Measurements from ENCODE around the gene RAB5IF.
"Not testable (repeated sequence)": the region's sequence is repeated elsewhere in the genome, so short reads cannot be mapped to it uniquely, and the experiment has no call there.

The RAB5IF gene

DNA sequence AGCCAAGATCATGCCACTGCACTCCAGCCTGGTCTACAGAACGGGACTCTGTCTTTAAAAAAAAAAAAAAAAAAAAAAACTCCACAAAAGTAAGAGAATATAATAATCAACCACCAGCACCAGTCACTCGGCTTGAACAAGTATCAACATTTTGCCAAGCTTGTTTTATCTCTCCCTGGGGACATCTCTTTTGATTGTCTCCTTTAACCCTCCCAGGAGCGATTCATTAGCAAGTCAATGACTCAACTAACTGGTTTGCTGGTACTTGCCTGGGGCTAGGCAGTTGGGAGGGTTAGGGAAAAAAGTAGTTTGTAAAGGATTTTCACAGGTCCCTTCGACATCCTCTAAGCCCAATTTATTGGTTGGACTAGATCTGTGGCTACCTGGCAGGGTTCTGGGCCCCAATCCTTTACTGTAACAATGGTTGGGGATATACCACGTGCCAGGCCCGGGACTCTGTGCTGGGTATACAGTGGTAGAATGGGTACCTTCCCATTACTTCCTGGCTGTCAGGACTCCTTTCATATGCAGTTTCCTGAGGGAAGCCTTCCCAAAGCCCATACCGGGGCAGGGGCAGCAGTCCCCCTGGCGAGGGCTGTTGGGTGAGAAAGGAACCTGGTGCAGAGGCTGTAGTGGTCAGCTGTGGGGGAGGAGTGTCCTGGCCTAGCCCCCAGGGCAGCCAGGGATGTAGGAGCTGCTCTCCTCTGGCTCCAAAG, 20.0 kb upstream of the RAB5IF start:
- no peak for DNase-seq (ENCODE audit: low read depth, low spot score)

DNA sequence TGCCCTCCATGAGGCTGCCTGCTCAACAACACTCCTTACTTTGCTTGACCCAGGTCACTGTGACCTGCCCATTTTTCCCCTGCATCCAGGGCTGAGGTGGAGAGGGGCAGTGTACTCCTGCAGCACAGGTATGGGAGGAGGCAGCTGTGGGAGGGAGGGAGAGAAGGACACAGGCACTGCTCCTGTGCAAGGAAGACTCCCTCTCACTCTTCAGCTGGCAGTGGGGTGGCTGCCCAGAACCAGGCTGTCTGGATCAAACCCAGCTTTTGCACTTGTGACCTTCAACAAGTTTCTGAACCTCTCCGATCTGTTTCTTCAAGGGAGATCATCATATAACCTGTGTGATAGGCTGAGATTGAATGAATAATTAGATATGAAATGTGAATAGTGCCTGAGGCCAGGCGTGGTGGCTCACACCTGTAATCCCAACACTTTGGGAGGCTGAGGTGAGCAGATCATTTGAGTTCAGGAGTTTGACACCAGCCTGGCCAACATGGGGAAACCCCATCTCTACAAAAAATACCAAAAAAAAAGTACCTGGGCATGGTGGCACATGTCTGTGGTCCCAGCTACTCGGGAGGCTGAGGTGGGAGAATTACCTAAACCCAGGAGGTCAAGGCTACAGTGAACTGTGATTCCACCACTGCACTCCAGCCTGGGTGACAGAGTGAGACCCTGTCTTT, 18.1 kb upstream of the RAB5IF start:
- no peak for DNase-seq (ENCODE audit: low read depth, low spot score)

DNA sequence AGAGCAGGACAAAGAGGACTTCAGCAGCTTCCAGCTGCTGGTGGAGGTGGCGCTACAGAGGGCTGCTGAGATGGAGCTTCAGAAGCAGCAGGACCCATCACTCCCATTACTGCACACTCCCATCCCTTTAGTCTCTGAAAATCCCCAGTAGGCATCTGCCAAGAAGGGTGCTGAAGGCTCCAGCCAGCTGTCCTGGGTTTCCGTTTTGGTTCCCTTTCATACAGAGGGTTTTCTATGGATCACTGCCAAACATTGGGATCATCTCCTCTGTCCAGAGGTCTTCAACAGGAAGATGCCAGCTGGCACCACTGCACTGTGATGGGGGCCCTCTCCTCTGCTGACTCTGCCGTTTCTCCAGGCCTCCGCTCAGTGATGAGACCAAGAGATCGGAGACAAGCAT, 14.3 kb upstream of the RAB5IF start:
- no peak for DNase-seq (ENCODE audit: low read depth, low spot score)

DNA sequence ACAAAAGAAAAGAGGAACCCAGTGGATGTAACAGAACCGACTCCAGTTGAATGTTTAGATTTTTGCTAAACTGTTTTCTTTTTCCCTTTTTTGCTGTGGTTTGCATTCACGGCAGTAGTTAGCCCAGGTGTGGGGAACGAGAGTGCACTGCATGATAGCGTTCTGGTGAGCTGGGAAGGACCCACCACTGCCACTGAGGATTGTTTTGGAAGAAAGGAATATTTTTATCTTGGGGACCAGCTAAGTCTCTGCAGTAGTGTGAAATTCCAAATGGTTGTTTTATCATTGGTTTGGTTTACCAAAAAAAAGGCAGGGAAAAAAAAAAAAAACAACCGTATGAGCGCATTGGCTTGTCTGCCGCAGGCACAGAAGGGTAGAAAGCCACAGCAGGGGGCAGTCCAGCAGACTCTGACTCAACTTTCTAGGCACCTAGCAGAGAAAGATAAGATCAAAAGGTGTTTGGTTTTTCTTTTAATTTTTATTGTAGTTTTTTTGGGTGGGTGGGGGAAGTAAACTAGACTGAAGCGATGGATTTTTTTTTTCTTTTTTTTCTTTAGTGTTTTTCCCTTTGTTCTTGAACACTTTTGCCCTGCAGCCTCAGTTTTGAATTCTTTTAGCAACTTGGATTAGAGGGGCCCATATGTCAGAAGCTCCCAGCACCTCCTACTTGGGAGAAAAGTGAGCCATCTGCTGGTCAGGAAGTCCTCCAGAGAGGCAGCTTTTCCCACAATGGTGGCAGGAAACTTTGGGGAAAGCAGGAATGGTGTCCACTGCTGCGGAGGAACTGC, 13.5 kb upstream of the RAB5IF start:
- no peak for DNase-seq (ENCODE audit: low read depth, low spot score)

DNA sequence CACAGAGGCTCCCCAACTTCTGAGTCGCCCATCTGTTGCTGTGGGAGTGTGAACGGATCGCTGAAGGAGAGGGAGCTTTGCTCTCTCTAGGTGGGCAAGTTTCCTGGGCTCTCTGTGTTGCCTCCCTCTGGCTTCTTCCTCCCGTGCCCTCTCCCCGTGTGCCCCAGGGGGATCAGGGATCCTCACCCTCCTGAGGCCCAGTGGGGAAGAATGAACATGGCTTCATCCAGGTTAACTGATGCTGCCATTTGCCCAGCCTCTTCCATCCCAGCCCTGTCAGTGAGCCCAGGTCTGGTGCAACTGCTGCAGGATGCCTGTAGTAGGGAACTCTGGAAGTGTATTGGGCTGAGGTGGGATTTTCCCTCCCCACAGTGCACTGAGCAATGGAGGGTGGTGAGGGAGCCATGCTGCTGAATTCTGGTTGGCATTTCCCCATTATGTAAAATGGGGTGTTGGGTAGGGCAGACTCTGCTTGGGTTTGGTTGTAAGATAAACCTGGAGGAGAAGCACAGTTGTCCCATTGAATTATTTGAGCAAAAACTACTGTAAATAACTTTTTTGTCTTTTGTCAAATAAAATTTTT, 12.1 kb upstream of the RAB5IF start:
- DNase-seq (ENCODE audit: low read depth, low spot score) = no peak

DNA sequence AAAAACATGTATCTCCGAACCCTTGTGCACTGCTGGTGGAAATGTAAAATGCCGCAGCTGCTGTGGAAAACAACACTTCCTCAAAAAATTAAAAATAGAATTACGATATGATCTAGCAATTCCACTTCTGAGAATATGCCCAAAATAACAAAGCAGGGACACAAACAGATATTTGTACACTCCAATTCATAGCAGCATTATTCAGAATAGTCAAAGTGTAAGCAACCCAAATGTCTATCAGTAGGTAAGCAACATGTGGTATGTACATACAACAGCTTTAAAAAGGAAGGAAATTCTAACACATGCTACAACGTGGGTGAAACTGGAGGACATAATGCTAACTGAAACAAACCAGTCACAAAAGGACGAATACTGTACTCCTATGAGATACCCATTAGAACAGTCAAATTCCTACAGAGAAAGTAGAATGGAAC, 5.7 kb upstream of the RAB5IF start:
- no peak for DNase-seq (ENCODE audit: low read depth, low spot score)

DNA sequence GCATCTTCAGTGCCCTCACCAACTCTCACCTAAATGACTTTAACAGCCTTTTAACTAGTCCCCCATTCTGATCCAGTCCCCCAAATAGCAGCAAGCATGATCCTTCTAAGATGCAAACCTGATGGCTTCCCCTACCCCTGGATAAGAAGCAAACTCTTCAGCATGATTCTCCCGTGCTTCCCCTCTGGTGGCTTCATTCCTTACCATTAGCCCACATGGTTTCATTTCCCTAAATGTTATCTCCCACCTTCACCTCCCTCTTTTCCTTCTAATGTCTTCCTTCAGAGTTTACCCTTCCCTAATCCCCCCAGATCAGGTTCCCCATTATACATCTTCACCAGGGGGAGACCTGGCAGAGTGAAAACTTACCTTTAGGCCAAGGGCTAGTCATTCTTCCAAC, 4.0 kb upstream of the RAB5IF start:
- no peak for DNase-seq (ENCODE audit: low read depth, low spot score)

DNA sequence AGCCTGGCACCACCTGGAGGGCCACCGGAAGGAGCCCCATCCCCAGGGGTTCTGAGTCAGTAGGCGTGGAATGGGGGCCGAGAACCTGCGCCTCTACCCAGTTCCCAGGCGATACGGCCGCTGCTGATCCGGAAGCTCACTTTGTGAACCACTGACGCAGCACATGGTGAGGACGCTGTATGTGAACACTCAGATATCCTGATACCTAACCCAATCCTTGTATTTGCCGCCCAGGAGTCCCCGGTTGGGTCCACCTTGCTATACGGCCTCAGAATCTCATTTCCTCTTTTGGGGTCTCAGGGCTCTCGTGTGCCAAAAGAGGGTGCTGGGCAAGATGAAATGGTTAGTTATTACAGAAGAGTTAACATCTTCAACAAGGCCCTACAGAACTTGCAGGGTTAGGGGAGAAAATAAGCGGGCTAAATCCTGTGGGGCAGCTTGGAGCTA, 604 bp upstream of the RAB5IF start:
- no peak for DNase-seq (ENCODE audit: low read depth, low spot score)

DNA sequence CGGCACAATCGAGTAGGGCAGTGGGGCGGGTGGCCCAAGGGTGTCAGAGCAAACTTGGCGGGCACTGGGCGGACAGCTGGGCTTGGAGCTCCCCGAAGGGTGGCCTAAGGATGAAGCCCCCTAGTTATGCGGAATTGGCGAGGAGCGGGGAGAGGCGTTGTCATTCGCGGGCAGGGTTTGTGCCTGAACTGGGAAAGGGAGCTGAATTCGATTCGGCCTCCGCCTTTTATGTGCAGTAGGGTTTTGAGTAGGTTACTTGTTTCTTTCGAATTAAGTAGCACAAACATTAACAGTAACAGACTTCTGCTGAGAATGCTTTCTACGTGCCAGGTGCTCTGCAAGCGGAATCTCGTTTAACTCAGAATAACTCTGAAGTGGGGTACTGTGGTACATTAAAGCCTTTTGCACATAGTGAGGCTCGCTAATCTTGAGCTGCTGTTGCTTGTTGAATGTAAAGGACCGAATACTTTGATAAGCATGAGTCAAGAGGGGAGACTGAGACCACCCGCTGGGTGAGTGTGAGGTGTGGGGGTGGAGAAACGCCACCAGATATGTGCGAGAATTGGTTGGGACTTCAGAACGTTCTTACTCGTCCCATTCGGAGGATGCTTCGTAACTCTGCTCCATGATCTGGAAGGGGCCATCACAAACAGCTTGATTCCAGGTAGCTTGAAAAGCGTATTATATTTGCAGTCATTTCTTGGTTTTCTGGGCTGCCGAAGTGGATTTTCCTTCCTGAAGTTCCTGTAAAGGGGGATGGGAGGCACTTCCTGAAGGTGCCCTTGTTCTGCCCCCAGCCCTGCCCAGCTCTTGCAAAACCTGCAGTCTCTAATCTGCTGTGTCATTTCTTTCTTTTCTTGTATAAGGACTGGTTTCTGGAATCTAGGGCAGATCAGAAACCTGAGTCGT, 833 bp downstream of the RAB5IF start:
- DNase-seq (ENCODE audit: low read depth, low spot score) = no peak

DNA sequence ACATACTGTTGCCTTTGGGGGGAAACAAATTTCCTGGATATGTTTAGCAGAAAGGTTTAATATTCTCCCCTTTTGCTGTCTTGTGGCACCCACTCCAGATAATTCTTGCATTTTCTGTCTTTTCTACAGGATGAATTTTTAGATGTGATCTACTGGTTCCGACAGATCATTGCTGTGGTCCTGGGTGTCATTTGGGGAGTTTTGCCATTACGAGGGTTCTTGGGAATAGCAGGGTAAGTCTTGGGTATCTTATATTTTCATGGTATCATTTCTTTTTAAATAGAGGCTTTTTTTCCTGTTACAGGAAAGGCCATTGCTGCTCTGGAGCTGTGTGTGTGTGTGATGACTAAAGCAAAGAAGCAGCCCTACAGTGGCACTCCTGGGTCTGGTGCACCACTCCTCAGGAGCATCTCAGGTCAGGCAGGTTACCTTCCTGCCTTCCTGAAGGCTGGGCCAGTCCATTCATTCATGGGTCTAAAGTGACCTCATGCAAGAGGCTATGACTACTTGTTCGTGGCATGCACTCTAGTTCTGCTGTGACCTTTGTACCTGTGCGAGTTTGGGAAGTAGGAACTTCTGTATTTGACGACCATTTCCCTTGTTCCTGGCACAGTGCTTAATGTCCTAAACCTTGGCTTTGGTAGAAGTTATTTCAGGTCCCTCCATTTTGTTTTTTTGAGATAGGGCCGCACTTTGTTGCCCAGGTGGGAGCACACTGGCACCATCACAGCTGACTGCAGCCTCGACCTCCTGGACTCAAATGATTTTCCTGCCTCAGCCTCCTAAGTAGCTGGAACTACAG, 2.2 kb downstream of the RAB5IF start:
- no peak for DNase-seq (ENCODE audit: low read depth, low spot score)

DNA sequence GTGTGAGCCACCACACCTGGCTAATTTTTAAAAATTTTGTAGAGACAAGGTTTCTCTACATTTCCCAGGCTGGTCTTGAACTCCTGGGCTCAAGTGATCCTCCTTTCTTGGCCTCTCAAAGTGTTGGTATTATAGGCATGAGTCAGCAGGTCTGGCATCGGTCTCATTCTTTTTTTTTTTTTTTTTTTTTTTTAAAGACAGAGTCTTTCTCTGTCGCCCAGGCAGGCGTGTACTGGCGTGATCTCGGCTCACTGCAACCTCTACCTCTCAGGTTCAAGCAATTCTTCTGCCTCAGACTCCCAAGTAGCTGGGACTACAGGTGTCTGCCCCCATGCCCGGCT, 2.8 kb downstream of the RAB5IF start:
- not testable (repeated sequence) for DNase-seq (ENCODE audit: low read depth, low spot score)

DNA sequence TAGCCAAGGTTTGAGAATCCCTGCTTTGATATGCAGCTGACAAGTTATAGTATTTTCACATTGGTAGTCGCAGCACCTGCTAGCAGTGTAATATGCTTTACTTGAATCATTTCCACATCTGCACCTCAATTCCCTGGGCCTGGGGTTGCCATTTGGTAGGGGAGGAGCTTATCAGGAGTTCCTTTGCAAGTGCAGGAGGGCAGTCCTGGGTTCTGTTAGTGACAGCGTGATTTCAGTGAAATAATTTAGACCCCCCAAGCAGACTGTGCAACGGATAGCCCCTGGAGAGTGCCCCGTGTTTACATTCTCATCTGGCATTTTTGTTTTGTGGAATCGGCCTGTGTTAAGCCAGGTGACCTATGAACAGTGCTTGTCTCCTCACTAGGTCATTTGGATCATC, 6.0 kb downstream of the RAB5IF start:
- no peak for DNase-seq (ENCODE audit: low read depth, low spot score)

DNA sequence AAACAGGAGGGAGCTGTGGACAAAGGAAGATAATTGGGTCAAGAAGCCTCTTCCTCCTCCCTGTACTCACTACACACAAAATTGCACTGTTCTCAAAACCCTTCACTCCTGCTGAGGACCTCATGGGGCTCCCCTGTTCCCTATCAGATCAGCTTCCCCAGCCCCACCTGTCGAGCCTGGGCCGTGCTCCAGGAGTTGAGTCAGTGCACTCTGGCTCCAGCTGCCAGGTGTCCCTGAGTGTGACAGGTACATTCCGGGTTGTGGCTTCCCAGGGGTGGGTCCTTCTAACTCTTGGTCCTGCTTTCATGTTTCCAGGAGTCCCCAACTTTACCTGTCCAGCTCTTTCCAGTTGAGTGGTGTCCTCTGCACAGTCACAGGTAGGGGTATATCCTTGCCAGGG, 8.4 kb downstream of the RAB5IF start:
- no peak for DNase-seq (ENCODE audit: low read depth, low spot score)

DNA sequence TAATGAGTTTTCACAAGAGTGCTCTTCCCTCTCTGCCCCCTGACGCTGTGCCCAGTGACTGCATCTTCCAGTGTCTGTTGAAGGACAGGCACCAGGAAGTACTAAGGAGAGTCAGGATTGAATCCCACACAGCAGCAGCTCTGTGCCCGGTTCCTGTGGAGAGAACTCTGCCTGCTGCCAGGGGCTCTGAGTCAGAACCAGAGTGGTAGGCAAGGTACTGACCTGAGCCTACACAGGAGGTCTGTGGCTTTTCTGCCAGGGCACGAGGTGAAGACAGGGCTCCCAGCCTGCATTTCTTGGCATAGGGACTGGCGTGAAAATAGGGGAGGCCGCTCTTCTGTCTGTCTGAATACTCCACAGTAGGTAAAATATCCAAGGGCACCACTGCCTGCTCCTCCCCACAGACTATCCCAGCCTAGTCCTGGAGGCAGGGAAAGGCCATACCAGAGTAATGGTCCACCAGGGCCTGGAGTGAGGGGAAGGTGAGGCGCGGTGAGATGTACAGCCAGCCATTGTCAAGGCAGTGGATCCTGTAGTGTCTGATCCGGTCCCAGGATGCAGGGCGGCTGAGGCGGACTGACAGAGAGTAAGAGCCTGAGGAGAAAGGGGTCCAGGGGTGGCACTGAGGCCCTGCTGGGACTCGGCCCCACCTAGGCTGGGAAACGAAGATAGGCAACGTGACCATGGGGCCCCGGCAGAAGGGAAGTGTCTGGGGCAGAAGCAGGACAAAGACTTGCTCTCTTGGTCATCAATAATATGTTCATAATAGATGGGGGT, 9.4 kb downstream of the RAB5IF start:
- DNase-seq (ENCODE audit: low read depth, low spot score) = no peak

DNA sequence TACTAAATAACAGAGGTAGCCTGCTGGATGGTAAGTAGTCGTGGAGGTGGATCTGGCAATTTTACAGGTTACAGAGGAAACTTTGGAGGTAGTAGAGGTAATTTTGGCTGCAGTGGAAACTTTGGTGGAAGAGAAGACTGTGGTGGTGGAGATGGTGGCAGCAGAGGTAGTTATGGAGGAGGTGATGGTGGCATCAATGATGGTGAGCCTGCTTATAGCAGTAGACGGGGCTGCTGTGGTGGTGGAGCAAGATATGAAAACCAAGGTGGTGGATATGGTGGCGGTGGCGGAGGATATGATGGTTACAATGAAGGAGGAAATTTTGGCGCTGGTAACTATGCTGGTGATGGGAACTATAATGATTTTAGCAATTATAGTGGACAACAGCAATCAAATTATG, 15.3 kb downstream of the RAB5IF start:
- DNase-seq (ENCODE audit: low read depth, low spot score) = no peak

DNA sequence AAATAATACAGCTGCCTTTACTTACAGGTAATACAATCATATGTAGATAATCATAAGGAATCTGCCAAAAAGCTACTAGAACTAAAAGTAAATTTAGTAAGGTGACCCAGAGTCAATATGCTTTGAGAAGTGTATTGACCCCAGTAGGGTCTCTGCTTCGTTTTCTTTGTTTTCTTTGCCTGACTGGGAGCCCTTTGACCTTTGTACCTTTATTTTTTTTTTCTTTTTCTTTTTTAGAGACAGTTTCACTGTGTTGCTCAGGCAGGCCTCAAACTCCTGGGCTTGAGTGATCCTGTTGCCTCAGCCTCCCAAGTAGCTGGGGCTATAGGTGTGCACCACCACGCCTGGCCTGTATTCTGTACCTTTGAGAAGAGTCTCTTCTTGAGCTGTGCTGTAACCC, 17.9 kb downstream of the RAB5IF start:
- DNase-seq (ENCODE audit: low read depth, low spot score) = no peak

DNA sequence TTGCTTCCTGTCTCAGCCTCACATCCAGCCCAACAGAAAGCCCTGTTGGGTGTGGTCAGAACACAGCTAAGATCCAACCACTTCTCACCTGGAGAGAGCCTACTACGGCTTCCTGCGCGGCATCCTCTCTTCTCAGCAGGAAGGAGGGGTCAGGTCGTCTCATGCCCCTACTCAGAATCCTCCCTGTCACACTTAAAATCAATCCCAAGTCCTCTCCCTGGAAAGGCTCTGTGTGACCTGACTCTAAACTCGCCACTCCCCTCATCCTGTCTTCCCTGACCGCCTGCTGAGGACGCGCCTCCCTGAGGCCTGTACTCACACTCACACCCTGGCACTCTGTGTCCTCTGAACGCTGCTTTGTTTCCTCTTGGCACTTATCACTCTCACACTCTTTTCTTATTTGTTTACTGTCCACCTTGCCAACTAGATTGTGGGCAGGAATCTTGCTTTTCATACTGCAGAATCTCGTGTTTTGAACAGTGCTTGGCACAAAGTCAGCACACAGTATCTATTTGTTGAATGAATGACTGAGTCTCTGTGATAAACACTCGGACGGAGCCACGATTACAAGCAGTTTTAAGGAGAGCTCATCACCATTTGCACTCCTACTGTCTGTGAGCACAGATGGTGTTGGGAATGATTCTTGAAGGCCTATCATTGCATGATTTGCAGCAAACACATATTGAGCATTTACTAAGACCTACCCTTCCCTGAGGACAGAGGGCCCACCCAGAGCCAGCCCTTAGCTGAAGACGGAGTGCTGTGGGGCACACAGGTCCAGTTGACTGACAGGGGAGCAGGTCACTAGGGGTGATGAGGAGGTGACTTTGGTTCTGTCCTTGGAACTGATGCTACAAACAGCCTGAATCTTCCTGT, 18.7 kb downstream of the RAB5IF start:
- DNase-seq (ENCODE audit: low read depth, low spot score) = no peak

DNA sequence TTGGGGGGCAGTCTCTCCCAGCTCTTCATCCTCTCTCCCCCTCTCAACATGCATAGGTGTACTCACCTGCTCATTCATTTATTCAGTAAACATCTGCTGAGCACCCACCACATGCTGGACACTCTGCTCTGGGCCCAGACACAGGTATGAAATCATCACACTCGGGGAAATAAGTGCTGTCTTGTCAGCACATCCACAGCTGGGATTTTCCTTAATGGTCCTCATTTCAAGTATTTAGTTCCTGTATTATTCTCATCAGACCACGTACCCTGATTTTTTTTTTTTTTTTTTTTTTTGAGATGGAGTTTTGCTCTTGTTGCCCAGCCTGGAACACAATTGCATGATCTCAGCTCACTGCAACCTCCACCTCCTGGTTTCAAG, 19.4 kb downstream of the RAB5IF start:
- no peak for DNase-seq (ENCODE audit: low read depth, low spot score)

DNA sequence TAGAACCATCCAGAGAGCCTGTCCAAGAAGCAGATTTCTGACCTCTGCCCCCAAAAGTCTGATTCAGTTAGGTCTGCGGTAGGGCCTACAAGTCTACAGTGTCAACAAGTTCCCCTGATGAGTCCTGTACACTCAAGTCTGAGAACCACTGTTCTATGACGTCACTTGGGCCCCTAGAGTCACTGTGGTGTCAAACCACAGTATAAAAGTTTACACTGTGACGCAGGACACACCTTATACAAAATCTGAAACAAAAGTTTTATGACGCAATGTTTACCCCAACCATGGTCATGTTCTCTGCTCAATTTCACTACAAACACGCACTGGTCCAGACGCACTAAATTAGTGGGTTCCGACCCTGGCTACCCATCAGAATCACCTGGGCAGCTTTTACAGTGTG, 22.5 kb downstream of the RAB5IF start:
- no peak for DNase-seq (ENCODE audit: low read depth, low spot score)

Measured in activated CD4-positive, CD25-positive, alpha-beta regulatory T cell treated with anti-CD3 and anti-CD28 coated beads, Interleukin-2, amount 50 U/mL, for 16 hours (primary cell).